ENCODE measurements around the gene TMEM131L. TPM values are rescaled to one million over a fixed set of nuclear protein-coding genes. Genes with fewer than 3 reads are reported as not detected.

TMEM131L gene
- total RNA-seq, 1 donor from 2014 or later, result 14.1 TPM

DNA sequence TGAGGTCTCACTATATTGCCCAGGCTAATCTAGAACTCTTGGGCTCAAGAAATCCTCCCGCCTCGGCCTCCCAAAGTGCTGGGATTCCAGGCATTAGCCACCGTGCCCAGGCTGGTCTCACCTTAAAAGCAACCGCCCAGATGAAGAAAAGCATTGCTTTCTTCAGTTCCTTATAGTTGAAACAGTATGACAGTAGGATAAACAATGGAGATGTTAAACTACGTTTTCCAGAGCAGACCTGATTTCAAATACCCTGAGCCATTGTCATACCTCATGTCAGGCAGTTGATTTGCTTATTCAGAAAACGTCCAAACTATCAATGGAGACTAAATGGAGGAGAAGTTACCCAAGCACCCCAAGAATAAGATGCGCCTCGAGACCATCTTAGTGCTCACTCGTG, 26.3 kb upstream of the TMEM131L start:
- H3K27me3 ChIP-seq, result no peaks in the 10 kb centered on the region
- TF ChIP-seq, protein P1, sequence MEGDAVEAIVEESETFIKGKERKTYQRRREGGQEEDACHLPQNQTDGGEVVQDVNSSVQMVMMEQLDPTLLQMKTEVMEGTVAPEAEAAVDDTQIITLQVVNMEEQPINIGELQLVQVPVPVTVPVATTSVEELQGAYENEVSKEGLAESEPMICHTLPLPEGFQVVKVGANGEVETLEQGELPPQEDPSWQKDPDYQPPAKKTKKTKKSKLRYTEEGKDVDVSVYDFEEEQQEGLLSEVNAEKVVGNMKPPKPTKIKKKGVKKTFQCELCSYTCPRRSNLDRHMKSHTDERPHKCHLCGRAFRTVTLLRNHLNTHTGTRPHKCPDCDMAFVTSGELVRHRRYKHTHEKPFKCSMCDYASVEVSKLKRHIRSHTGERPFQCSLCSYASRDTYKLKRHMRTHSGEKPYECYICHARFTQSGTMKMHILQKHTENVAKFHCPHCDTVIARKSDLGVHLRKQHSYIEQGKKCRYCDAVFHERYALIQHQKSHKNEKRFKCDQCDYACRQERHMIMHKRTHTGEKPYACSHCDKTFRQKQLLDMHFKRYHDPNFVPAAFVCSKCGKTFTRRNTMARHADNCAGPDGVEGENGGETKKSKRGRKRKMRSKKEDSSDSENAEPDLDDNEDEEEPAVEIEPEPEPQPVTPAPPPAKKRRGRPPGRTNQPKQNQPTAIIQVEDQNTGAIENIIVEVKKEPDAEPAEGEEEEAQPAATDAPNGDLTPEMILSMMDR (IDR thresholded peaks at IDR 0.05), result no peak
- DNase-seq (no peak), ATAC-seq (no peak)
- no peaks in the 10 kb centered on the region for H3K4me1 ChIP-seq
- no peak overlapping the region for H3K27ac ChIP-seq
- H3K36me3 ChIP-seq, result no peaks in the 10 kb centered on the region
- H3K4me3 ChIP-seq, result no peak overlapping the region
- intact Hi-C loops (cut with DNase I), result no loop called here
- no peaks in the 10 kb centered on the region for H3K9me3 ChIP-seq

DNA sequence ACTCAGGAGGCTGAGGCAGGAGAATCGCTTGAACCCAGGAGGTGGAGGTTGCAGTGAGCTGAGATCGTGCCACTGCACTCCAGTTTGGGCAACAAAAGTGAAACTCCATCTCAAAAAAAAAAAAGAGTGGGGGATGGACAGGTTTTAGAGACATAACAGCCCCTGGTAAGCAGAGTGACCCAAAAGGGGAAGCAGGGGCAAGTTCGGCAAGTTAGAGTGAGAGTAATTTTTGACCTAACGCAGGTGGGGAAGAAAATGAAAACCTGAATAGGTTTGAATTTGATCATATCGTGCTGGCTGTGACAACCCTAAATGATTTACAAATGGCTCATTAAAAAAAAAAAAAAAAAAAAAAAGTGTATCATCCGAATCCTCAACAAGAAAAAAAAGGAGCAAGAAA, 25.7 kb upstream of the TMEM131L start:
- Histone ChIP-seq H3K36me3 (no peaks in the 10 kb centered on the region), H3K9me3 (no peaks in the 10 kb centered on the region), H3K4me1 (no peaks in the 10 kb centered on the region), H3K27me3 (no peaks in the 10 kb centered on the region), H3K27ac (no peak overlapping the region), H3K4me3 (no peak overlapping the region)
- TF ChIP-seq, protein P1 (IDR thresholded peaks at IDR 0.05), result no peak
- intact Hi-C loops (cut with DNase I), result no loop called here
- ATAC-seq (no peak), DNase-seq (no peak)

DNA sequence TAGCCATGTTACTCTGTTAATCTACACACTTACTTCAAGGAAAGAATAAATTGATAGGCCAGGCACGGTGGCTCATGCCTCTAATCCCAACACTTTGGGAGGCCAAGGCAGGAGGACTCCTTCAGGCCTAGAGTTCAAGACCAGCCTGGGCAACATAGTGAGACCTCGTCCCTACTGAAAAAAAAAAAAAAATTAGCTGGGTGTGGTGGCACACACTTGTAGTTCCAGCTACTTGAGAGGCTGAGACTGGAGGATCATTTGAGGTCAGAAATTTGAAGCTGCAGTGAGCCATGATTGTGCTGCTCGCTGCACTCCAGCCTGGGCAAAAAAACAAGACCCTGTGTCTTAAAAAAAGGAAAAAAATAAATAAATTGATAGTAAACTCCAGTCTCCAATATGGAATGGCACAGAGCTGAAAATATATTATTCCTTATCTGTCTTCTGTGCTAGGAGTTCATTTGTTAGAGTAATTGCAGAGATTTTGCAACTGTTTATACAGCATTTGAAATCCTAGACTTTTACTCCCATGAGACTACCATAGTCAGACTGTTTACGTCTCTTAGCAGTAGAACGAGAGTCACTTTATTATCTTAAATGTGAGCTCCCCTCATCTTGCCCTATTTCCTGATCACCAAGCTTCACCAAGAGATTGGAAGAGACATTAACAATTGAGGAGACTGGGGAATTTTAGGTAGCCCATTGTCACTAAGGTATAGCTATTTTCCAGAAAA, 18.8 kb upstream of the TMEM131L start:
- H3K36me3 ChIP-seq, result no peaks in the 10 kb centered on the region
- DNase-seq (no peak), ATAC-seq (no peak)
- TF ChIP-seq, protein P1 (IDR thresholded peaks at IDR 0.05), result no peak
- H3K9me3 ChIP-seq, result no peaks in the 10 kb centered on the region
- H3K27ac ChIP-seq, result no peak overlapping the region
- no peaks in the 10 kb centered on the region for H3K27me3 ChIP-seq
- peaks cover 9% of the 10 kb centered on the region for H3K4me1 ChIP-seq
- intact Hi-C loops (cut with DNase I), result no loop called here
- H3K4me3 ChIP-seq, result no peak overlapping the region

DNA sequence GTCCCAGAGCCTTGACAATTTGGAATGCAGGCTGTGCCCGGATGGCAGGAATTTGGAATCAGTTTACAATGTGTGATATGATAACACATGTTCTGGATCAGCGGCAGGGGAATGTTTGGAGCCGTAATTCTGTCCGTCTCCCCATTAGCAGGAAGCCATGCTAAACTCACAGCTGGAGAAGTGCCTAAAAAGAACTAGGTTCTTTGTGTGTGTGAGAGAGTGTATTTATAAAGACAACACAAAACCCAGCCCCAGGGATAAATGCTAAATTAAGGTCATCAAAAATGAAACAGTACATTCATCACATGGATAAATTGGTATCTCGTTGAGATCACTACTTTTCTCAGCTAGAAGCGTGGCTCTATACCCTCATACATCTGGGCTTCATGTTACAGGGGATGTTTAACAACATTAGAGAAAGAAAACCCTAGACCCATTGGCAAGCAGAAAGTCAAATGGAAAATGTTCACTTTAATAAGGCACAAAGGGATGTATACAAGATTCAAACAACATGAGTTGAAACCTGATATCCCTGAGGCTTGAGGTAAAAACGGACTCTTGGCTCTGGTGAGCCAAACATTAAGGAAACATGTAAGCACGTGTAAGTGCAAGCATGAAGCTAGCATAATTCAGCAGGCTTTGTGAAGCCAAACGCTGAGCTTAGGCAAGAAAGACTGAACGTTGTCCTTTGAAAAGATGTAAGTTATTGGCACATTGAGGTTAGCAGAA, 18.0 kb upstream of the TMEM131L start:
- Histone ChIP-seq H3K27ac (no peak overlapping the region), H3K4me1 (peaks cover 9% of the 10 kb centered on the region), H3K27me3 (no peaks in the 10 kb centered on the region), H3K4me3 (no peak overlapping the region), H3K9me3 (no peaks in the 10 kb centered on the region), H3K36me3 (no peaks in the 10 kb centered on the region)
- TF ChIP-seq, protein P1 (IDR thresholded peaks at IDR 0.05), result no peak
- intact Hi-C loops (cut with DNase I), result no loop called here
- no peak for ATAC-seq
- DNase-seq, result no peak

DNA sequence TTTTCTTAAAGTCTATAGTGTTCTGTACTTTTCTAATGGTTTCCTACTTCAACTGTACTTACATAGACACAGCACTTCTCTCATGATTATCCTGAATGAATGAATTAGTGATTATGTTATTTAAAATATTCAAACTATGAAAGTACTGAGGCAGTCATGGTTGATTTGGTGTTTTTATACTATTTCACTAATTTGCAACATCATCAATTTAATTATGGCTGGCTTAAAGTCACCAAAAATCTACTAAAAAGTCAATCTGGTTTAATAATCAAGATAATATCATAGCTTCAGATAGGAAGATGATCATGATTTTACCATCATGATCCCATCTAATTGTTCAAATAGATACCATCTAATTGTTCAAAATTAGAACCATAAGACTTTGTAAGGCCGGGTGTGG, 16.8 kb upstream of the TMEM131L start:
- TF ChIP-seq, protein P1 (IDR thresholded peaks at IDR 0.05), result no peak
- no peaks in the 10 kb centered on the region for H3K27me3 ChIP-seq
- H3K27ac ChIP-seq, result no peak overlapping the region
- no peak overlapping the region for H3K4me3 ChIP-seq
- no peaks in the 10 kb centered on the region for H3K9me3 ChIP-seq
- intact Hi-C loops (cut with DNase I), result no loop called here
- ATAC-seq, result no peak
- no peaks in the 10 kb centered on the region for H3K36me3 ChIP-seq
- peaks cover 9% of the 10 kb centered on the region for H3K4me1 ChIP-seq
- DNase-seq, result no peak
